Naive B cell (primary cell): ENCODE measurements around the gene DOK7. TPM values are rescaled to one million over a fixed set of nuclear protein-coding genes. Genes with fewer than 3 reads are reported as not detected.

ENCODE experiments used
- ATAC-seq, 2 donors: fragments of 150-1000 bp; cut with Tn5 transposase; 2 replicates each; pipeline ENCODE4 v1.10.0; 2021; ENCODE audit warnings: low read depth in 2 of 2, mild to moderate bottlenecking in 2 of 2, moderate library complexity in 2 of 2
- DNase-seq: peaks from one replicate; pipeline ENCODE4 v3.0.0; 2022
- H3K27ac Mint-ChIP-seq, 6 donors: one replicate each; pipeline ENCODE4 v1.8.0; 2020 to 2022; ENCODE audit warnings: mild to moderate bottlenecking in 6 of 6, mixed read lengths in 6 of 6, moderate library complexity in 5 of 6, inconsistent platforms in 2 of 6
- H3K27me3 Mint-ChIP-seq, 3 donors: one replicate each; pipeline ENCODE4 v1.8.0; 2021 to 2022; ENCODE audit warnings: mixed read lengths in 3 of 3, mild to moderate bottlenecking in 1 of 3
- H3K36me3 Mint-ChIP-seq, 2 donors: one replicate each; pipeline ENCODE4 v1.8.0; 2020 to 2022; ENCODE audit warnings: mixed read lengths in 2 of 2, inconsistent platforms in 1 of 2, mild to moderate bottlenecking in 1 of 2
- H3K4me1 Mint-ChIP-seq, 3 donors: one replicate each; pipeline ENCODE4 v1.8.0; 2020 to 2022; ENCODE audit warnings: mixed read lengths in 3 of 3, inconsistent platforms in 1 of 3, mild to moderate bottlenecking in 1 of 3, moderate library complexity in 1 of 3
- H3K4me3 Mint-ChIP-seq, 8 donors: one replicate each; pipeline ENCODE4 v1.8.0; 2020 to 2022; ENCODE audit warnings: mild to moderate bottlenecking in 8 of 8, mixed read lengths in 8 of 8, moderate library complexity in 8 of 8, inconsistent platforms in 2 of 8
- H3K9me3 Mint-ChIP-seq, 7 donors: one replicate each; pipeline ENCODE4 v1.8.0; 2020 to 2022; ENCODE audit warnings: mixed read lengths in 7 of 7, mild to moderate bottlenecking in 5 of 7, inconsistent platforms in 2 of 7, moderate library complexity in 1 of 7
- polyA plus RNA-seq, 6 donors: library from polyadenylated mRNA; unstranded; fragments of 300-500 nt; fragmentation: Illumina TruSeq; gene quantifications; one replicate each; pipeline ENCODE4 v1.2.3, GENCODE V29; 2021; ENCODE audit warnings: low read depth in 6 of 6

Gene DOK7
- polyA plus RNA-seq, 6 donors from 2014 or later = 1.8 to 6.0 (median 4.3) TPM

DNA sequence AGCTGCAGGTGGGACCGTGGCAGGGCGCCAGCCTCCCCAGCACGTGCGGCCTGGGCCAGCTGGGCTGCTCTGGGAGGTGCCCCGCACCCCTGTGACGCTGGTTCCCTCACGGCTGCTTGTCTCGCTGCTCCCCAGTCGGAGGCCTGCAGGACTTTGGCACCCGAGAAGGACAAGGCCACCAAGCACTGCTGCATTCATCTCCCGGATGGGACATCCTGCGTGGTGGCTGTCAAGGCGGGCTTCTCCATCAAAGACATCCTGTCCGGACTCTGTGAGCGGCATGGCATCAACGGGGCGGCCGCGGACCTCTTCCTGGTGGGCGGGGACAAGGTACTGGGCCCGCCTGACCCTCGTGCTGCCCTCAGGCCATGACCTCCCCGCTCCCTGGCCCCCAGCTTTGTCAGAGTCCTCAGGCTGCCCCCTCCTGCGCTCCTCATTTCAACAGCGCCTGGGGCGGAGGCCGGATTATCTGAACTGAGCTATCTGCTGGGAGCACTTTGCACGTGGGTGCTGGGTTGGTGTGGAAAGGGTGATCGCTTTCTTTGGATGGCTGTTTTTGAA lies 40.8 kb upstream of the DOK7 start:
- no peak for DNase-seq
- Mint-ChIP-seq H3K36me3 (no peaks in the 10 kb centered on the region), H3K4me3 (no peak overlapping the region), H3K27ac (peak overlapping the region in 1 of 6 donors; percentile 32), H3K27me3 (no peaks in the 10 kb centered on the region), H3K4me1 (peaks cover 0 to 5% (median 3%) of the 10 kb centered on the region in 3 donors), H3K9me3 (no peaks in the 10 kb centered on the region)
- ATAC-seq = no peak

DNA sequence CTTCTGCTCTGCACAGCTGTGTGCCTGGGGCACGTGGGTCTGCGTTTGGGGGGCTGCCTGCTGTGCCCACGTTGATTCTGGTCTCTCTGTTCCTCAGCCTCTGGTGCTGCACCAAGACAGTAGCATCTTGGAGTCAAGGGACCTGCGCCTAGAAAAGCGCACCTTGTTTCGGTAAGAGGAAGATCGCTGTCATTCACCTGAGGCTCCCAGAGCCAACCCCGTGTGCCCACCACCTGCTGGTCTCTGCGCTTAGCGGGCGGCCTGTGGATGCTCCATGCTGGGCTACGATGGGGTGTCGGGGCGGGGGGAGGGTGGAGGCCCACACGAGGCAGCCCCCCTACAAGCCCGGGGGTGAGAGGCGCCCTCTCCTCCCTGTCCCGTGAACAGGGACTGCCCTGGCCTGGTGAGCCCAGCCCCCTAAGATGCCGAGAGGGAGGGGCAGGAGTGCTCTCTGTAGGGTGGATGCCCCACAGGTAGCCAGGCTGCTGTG lies 40.3 kb upstream of the DOK7 start:
- no peak overlapping the region for H3K4me3 Mint-ChIP-seq
- DNase-seq (no peak), ATAC-seq (no peak)
- H3K36me3 Mint-ChIP-seq = no peaks in the 10 kb centered on the region
- H3K9me3 Mint-ChIP-seq = no peaks in the 10 kb centered on the region
- H3K27ac Mint-ChIP-seq = no peak overlapping the region
- H3K27me3 Mint-ChIP-seq = no peaks in the 10 kb centered on the region
- peaks cover 0 to 5% (median 3%) of the 10 kb centered on the region in 3 donors for H3K4me1 Mint-ChIP-seq

DNA sequence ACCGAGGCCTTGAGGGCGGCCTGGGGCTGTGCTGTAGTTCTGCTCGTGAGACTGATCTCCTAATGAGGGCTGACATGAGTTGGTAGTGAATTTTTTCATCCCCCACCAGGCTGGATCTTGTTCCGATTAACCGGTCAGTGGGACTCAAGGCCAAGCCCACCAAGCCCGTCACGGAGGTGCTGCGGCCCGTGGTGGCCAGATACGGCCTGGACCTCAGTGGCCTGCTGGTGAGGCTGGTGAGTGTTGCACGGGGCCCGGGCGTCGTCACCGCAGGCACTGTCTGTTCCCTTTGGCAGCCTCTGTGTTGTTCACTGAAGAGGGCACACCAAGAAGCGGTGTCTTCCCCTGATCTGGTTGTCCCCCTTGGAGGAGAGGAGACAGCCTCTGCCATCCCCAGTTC lies 39.7 kb upstream of the DOK7 start:
- Mint-ChIP-seq H3K27ac (peak overlapping the region in 1 of 6 donors; percentile 14), H3K27me3 (no peaks in the 10 kb centered on the region), H3K36me3 (no peaks in the 10 kb centered on the region), H3K9me3 (no peaks in the 10 kb centered on the region), H3K4me1 (peaks cover 0 to 5% (median 3%) of the 10 kb centered on the region in 3 donors), H3K4me3 (no peak overlapping the region)
- ATAC-seq (no peak), DNase-seq (no peak)

DNA sequence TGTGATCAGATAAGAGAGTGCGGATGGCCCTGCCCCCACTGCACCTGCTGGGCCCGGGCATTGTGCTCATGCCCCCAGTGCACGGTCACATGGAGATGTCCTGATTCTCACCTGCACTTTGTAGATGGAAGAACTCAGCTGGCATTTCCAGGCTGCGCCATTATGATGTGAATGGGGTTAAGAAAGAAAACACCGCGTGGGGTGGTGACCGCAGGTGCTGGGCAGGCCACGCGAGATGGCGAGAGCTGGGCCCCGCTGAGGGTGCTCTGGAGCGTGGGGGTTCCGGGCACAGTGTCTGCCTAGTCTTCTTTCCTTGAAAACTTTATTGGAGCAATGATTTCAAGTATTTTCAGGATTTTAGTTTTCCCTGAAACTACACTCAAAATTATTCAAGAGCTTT lies 39.2 kb upstream of the DOK7 start:
- Mint-ChIP-seq H3K4me3 (no peak overlapping the region), H3K27ac (peak overlapping the region in 1 of 6 donors; percentile 15), H3K27me3 (no peaks in the 10 kb centered on the region), H3K9me3 (no peaks in the 10 kb centered on the region), H3K4me1 (peaks cover 0 to 5% (median 3%) of the 10 kb centered on the region in 3 donors), H3K36me3 (no peaks in the 10 kb centered on the region)
- ATAC-seq = no peak
- no peak for DNase-seq

DNA sequence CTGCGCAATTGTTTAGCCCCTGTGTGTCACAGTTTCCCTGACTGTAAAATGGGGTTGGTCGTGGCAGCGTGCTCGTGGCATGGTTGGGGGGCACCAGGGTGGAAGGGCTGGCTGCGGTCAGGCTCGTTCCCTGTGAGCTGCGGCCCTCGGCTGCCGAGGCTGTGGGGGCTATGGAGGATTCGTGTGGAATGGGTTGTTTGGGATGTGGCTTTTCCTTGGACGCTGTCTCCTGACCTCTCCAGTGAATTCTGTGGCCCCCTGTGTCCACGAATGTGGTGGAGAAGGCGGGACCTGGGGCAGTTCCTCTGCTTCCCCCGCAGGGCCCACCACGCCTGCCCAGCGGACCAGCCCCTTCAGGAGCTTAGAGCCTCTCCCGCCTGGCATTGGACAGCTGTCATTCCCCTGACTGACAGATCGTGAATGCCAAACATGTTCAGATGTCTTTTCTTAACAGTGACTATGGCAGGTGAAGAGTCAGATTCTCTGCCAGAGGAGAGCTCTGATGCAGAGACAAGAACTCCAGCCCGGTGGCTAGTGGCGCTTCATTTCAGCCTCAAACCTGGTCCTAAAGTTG lies 38.5 kb upstream of the DOK7 start:
- Mint-ChIP-seq H3K27ac (no peak overlapping the region), H3K36me3 (no peaks in the 10 kb centered on the region)

DNA sequence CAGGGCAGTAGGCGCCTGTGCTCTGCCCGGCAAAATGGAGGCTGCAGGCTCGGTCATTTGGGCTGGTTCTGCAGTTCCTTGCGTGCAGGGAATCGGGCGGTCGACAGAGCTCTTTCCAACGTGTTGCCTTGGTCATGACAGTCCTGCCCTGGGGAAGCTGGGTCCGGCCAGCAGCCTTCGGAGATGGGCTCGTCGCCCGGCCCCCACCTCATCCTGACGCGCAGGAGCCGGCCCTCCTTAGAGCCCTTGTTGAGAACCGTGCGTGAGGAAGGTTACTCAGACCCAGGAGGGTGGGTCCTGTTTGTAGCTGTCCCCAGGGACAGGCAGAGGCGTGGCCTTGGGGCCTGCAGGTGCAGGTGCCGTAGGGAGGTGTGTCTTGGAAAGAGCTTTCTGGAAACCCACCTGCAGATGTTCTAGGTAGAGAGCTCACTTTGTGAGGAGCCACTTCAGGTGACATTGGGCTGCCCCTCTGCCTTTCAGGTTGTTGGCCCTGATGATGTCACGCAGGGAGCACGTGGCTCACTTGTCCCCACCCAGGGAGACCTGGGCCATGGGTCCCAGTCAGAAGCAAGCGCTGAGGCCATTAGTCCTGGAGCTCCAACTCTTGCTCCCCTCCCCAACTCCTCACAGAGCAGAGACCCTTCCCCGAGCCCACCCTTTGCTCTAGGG lies 36.5 kb upstream of the DOK7 start:
- H3K4me1 Mint-ChIP-seq = peaks cover 0 to 5% (median 3%) of the 10 kb centered on the region in 3 donors
- H3K27ac Mint-ChIP-seq = no peak overlapping the region
- H3K27me3 Mint-ChIP-seq = no peaks in the 10 kb centered on the region
- no peaks in the 10 kb centered on the region for H3K36me3 Mint-ChIP-seq
- H3K4me3 Mint-ChIP-seq = no peak overlapping the region
- ATAC-seq (peak in 1 of 2 donors; percentile 10), DNase-seq (no peak)
- no peaks in the 10 kb centered on the region for H3K9me3 Mint-ChIP-seq

More for the DNA sequence above, 38.5 kb upstream of the DOK7 start:
- Mint-ChIP-seq H3K27me3 (no peaks in the 10 kb centered on the region), H3K9me3 (no peaks in the 10 kb centered on the region), H3K4me1 (peaks cover 0 to 5% (median 3%) of the 10 kb centered on the region in 3 donors), H3K4me3 (no peak overlapping the region)
- DNase-seq = no peak
- ATAC-seq = no peak

DNA sequence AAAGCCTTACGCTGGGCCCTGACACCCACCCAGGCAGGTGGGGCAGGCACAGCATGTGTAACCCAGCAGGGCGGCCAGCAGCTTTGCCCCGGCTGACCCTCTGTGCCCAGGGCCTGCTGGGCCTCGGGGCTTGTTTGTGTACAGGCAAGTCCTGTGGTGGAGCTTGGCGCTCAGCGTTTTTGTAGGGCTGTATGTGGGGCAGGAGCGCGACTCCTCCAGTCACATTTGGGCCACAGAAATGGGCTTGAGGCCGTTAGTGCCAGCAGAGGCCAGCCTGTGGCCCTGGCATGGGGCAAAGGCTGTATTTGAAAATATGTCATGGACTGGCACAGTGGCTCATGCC lies 36.0 kb upstream of the DOK7 start:
- no peaks in the 10 kb centered on the region for H3K27me3 Mint-ChIP-seq
- peaks cover 0 to 5% (median 3%) of the 10 kb centered on the region in 3 donors for H3K4me1 Mint-ChIP-seq
- ATAC-seq = no peak
- H3K27ac Mint-ChIP-seq = no peak overlapping the region
- H3K4me3 Mint-ChIP-seq = no peak overlapping the region
- DNase-seq = no peak
- H3K9me3 Mint-ChIP-seq = no peaks in the 10 kb centered on the region
- H3K36me3 Mint-ChIP-seq = no peaks in the 10 kb centered on the region

DNA sequence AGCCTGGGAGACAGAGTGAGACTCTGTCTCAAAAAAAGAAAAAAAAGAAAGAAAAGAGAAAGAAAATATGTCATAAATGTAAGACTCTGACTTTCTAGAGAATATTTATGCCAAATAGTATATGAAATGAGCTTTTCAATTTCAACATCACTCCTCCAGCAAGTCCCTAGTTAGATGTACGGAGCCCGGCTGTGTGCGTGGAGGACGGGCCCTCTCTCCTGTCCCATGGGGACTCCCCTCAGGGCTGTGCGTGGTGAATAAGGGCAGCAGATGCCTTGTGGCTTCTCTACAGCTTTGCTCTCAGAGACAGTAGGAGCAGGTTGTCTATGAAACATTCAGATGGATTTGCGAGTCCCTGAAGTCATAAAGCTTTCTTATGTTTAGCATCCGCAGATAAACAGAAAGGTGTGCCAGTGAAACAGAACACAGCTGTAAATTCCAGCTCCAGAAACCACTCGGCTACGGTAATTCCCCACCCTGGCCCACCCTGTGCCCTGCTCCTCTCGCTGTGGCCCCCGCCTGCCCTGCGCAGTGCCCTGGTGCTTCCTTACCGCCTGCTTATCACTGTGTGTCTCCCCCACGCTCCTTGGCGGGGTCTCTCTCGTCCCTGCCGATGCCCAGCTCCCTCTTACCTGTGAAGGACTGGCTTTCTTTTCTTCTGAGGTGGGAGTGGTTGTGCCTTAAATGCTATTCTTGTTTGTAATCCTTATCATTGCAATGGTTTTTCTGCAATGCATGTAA lies 35.2 kb upstream of the DOK7 start:
- Mint-ChIP-seq H3K36me3 (no peaks in the 10 kb centered on the region), H3K27ac (peak overlapping the region in 1 of 6 donors; percentile 51), H3K27me3 (no peaks in the 10 kb centered on the region), H3K4me3 (no peak overlapping the region), H3K9me3 (no peaks in the 10 kb centered on the region), H3K4me1 (peaks cover 0 to 5% (median 3%) of the 10 kb centered on the region in 3 donors)
- DNase-seq = no peak
- ATAC-seq = no peak

DNA sequence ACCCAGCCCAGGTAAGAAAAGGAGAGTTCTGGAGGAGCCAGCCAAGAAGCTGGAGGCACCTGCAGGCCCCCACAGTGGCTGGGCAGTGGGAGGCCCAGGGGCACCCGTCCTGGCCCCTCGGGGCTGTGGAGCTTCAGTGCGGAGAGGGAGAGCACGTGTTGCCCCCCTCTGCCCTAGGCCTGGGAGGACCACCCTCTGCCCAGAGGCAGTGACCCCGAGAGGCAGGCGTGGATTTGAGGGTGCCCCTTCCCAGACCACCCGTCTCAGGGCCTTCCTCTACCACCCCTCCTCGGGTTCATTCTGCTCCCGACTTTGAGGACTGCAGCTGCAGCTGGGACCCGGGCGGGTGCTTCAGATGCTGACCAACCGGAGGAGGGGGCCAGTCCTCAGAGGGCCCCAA lies 33.5 kb upstream of the DOK7 start:
- ATAC-seq (no peak), DNase-seq (no peak)
- H3K4me1 Mint-ChIP-seq = peaks cover 2 to 5% (median 3%) of the 10 kb centered on the region in 3 donors
- H3K27me3 Mint-ChIP-seq = no peaks in the 10 kb centered on the region
- H3K4me3 Mint-ChIP-seq = no peak overlapping the region
- no peak overlapping the region for H3K27ac Mint-ChIP-seq
- no peaks in the 10 kb centered on the region for H3K9me3 Mint-ChIP-seq
- H3K36me3 Mint-ChIP-seq = no peaks in the 10 kb centered on the region

DNA sequence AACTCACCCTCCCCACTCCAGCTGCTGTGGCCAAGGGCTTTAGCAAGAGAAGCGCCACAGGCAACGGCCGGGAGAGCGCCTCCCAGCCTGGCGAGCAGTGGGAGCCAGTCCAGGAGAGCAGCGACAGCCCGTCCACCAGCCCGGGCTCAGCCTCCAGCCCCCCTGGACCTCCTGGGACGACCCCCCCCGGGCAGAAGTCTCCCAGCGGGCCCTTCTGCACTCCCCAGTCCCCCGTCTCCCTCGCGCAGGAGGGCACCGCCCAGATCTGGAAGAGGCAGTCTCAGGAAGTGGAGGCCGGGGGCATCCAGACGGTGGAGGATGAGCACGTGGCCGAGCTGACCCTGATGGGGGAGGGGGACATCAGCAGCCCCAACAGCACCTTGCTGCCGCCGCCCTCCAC lies 32.6 kb upstream of the DOK7 start:
- no peaks in the 10 kb centered on the region for H3K27me3 Mint-ChIP-seq
- DNase-seq (no peak), ATAC-seq (no peak)
- H3K27ac Mint-ChIP-seq = no peak overlapping the region
- H3K4me3 Mint-ChIP-seq = no peak overlapping the region
- no peaks in the 10 kb centered on the region for H3K9me3 Mint-ChIP-seq
- H3K36me3 Mint-ChIP-seq = no peaks in the 10 kb centered on the region
- peaks cover 0 to 5% (median 2%) of the 10 kb centered on the region in 3 donors for H3K4me1 Mint-ChIP-seq

DNA sequence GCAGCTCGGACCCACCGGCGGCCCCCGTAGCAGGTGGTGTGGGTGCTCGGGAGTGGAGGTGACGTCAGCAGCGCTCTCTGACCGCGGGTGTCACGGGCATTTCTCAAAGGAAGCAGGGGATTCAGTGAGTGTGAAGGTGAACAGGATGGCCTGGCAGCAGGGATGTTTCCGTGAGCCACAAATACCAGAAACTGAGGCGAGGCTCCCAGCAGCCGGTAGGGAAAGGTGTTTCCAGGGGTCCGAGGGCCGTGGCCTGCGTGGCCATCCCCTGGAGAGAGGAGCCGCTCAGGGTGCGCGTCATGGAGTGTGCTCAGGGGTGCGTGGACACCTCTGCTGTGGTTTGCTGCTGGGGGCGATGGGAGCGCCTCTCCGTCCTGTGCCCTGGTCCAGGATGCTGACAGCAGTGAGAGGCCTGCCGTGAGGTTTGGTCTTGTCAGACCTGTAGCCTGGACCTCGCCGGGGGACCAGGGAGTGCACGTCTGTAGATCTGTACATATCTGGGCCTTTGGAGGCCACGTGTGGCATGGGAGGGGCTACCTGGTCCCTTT lies 31.6 kb upstream of the DOK7 start:
- H3K9me3 Mint-ChIP-seq = no peaks in the 10 kb centered on the region
- H3K27me3 Mint-ChIP-seq = no peaks in the 10 kb centered on the region
- H3K36me3 Mint-ChIP-seq = no peaks in the 10 kb centered on the region
- peak overlapping the region in 1 of 8 donors; percentile 12 for H3K4me3 Mint-ChIP-seq
- ATAC-seq = no peak
- peaks cover 0 to 2% (median 2%) of the 10 kb centered on the region in 3 donors for H3K4me1 Mint-ChIP-seq
- peak overlapping the region in 1 of 6 donors; percentile 53 for H3K27ac Mint-ChIP-seq
- no peak for DNase-seq

DNA sequence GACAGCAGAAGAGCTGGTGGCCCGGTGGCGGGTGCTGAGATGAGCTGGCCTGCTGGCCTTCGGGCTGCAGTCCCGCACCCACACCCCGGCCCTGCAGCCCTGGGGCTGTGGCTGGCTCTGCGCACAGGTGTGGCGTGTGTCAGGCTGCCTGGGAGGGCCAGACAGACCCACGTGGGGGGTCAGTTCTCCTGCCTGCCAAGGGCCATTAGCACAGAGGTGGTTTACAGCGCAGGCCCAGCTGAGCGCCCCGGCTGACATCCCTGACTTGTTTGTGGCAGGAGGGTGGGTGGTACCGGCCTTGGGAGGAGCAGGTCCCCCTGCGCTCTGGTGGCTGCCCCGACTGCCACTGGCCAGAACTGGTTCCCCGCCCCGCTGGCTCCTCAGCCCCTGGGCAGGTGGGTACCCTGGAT lies 30.7 kb upstream of the DOK7 start:
- Mint-ChIP-seq H3K9me3 (no peaks in the 10 kb centered on the region), H3K4me1 (peaks cover 0 to 2% (median 0%) of the 10 kb centered on the region in 3 donors), H3K36me3 (no peaks in the 10 kb centered on the region), H3K4me3 (no peak overlapping the region), H3K27me3 (no peaks in the 10 kb centered on the region), H3K27ac (no peak overlapping the region)
- ATAC-seq (no peak), DNase-seq (no peak)

DNA sequence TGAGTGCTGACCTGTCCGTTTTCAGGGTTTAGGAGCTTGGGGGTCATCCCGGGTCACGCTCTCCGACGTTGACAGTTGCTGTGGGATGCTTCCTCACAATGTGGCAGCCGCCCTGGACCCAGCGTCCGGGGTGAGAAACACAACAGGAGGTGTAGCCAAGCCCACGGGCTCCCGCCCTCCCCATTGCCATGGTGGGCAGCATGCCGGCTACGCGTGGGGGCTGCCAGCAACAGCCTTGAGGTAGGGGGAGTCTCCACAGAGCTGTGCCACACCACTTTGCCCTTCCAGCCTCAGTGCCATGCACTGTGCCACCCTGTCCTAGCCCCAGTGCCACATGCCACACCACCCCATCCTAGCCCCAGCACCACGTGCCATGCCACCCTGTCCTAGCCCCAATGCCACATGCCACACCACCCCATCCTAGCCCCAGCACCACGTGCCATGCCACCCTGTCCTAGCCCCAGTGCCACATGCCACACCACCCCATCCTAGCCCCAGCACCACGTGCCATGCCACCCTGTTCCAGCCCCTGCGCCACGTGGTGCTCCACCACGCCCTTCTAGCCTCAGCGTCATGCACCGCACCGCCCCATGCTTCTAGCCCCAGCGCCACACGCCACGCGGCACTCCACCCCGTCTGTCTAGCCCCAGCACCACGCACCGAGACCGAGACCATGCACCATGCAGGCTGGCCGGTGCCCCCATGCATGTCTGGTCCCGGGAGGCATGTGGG lies 29.8 kb upstream of the DOK7 start:
- H3K4me1 Mint-ChIP-seq = peaks cover 0 to 2% (median 0%) of the 10 kb centered on the region in 3 donors
- no peak for ATAC-seq
- no peaks in the 10 kb centered on the region for H3K36me3 Mint-ChIP-seq

More for the DNA sequence above, 29.8 kb upstream of the DOK7 start:
- Mint-ChIP-seq H3K4me3 (no peak overlapping the region), H3K27me3 (no peaks in the 10 kb centered on the region), H3K27ac (peak overlapping the region in 1 of 6 donors; percentile 16), H3K9me3 (no peaks in the 10 kb centered on the region)
- DNase-seq = no peak
